ENCODE data around the gene PRMT2. TPM values are rescaled to one million over a fixed set of nuclear protein-coding genes. Genes with fewer than 3 reads are reported as not detected.

PRMT2 gene
- total and polyA plus RNA-seq, 2 experiments from 2014 or later, result 51.9 to 56.9 TPM

GRCh38 chr21:46662367-46662654, 26.8 kb downstream of the PRMT2 start:
- Histone ChIP-seq H3F3A (replicated peaks; ENCODE audit: low read depth) (no peaks in the 10 kb centered on the region), H3K4me1 (ENCODE audit: insufficient read depth) (no peaks in the 10 kb centered on the region), H3K36me3 (ENCODE audit: insufficient read depth) (no peaks in the 10 kb centered on the region), H3K27ac (ENCODE audit: low read depth) (no peak overlapping the region), H4K20me1 (replicated peaks; ENCODE audit: insufficient read depth) (peaks cover 4% of the 10 kb centered on the region; the same call in 1 of the 2 replicates), H3K4me3 (no peak overlapping the region), H3K27me3 (ENCODE audit: insufficient read depth) (peaks cover 5% of the 10 kb centered on the region; the same call in 1 of the 2 replicates), H3K9me2 (ENCODE audit: insufficient read depth) (no peaks in the 10 kb centered on the region), H3K79me2 (replicated peaks; ENCODE audit: insufficient read depth) (no peaks in the 10 kb centered on the region), H3K4me2 (no peak overlapping the region), H2AFZ (no peak overlapping the region)
- DNase-seq (ENCODE audit: low spot score), result no peak
- Mint-ChIP-seq H3K9me3 (no peaks in the 10 kb centered on the region), H3K4me3 (no peak overlapping the region), H3K36me3 (ENCODE audit: low read depth) (no peaks in the 10 kb centered on the region; the same call in 2 of the 3 replicates), H3K27me3 (ENCODE audit: insufficient read depth, low read depth, poor library complexity) (peaks cover 9% of the 10 kb centered on the region), H3K4me1 (0 out of 3 replicates have a peak, but pooled peaks cover 2% of the 10 kb centered on the region), H3K27ac (no peak overlapping the region)
- TF ChIP-seq POLR2AphosphoS5 (IDR thresholded peaks at IDR 0.05; ENCODE audit: low read depth) (no peak), EZH2 (IDR thresholded peaks at IDR 0.05; ENCODE audit: low read depth, unreplicated experiment) (no peak), CTCF (conservative IDR thresholded peaks at IDR 0.05; ENCODE audit: low read depth in 2 of 2) (no peak), REST (IDR thresholded peaks at IDR 0.05; ENCODE audit: unreplicated experiment) (no peak), JUNB (IDR thresholded peaks at IDR 0.05; ENCODE audit: unreplicated experiment) (no peak), ETS1 (IDR thresholded peaks at IDR 0.05) (no peak), STAT1 (IDR thresholded peaks at IDR 0.05; ENCODE audit: unreplicated experiment) (no peak), EZH2phosphoT487 (IDR thresholded peaks at IDR 0.05; ENCODE audit: unreplicated experiment) (no peak), ZNF331 (CRISPR knock-in tag; IDR thresholded peaks at IDR 0.05; ENCODE audit: low read depth) (no peak), NANOG (IDR thresholded peaks at IDR 0.05; ENCODE audit: borderline replicate concordance) (no peak), CREB1 (CRISPR knock-in tag; IDR thresholded peaks at IDR 0.05; ENCODE audit: low read depth) (no peak), ZNF114 (CRISPR knock-in tag; IDR thresholded peaks at IDR 0.05) (no peak)
- TF ChIP-seq, protein P1, sequence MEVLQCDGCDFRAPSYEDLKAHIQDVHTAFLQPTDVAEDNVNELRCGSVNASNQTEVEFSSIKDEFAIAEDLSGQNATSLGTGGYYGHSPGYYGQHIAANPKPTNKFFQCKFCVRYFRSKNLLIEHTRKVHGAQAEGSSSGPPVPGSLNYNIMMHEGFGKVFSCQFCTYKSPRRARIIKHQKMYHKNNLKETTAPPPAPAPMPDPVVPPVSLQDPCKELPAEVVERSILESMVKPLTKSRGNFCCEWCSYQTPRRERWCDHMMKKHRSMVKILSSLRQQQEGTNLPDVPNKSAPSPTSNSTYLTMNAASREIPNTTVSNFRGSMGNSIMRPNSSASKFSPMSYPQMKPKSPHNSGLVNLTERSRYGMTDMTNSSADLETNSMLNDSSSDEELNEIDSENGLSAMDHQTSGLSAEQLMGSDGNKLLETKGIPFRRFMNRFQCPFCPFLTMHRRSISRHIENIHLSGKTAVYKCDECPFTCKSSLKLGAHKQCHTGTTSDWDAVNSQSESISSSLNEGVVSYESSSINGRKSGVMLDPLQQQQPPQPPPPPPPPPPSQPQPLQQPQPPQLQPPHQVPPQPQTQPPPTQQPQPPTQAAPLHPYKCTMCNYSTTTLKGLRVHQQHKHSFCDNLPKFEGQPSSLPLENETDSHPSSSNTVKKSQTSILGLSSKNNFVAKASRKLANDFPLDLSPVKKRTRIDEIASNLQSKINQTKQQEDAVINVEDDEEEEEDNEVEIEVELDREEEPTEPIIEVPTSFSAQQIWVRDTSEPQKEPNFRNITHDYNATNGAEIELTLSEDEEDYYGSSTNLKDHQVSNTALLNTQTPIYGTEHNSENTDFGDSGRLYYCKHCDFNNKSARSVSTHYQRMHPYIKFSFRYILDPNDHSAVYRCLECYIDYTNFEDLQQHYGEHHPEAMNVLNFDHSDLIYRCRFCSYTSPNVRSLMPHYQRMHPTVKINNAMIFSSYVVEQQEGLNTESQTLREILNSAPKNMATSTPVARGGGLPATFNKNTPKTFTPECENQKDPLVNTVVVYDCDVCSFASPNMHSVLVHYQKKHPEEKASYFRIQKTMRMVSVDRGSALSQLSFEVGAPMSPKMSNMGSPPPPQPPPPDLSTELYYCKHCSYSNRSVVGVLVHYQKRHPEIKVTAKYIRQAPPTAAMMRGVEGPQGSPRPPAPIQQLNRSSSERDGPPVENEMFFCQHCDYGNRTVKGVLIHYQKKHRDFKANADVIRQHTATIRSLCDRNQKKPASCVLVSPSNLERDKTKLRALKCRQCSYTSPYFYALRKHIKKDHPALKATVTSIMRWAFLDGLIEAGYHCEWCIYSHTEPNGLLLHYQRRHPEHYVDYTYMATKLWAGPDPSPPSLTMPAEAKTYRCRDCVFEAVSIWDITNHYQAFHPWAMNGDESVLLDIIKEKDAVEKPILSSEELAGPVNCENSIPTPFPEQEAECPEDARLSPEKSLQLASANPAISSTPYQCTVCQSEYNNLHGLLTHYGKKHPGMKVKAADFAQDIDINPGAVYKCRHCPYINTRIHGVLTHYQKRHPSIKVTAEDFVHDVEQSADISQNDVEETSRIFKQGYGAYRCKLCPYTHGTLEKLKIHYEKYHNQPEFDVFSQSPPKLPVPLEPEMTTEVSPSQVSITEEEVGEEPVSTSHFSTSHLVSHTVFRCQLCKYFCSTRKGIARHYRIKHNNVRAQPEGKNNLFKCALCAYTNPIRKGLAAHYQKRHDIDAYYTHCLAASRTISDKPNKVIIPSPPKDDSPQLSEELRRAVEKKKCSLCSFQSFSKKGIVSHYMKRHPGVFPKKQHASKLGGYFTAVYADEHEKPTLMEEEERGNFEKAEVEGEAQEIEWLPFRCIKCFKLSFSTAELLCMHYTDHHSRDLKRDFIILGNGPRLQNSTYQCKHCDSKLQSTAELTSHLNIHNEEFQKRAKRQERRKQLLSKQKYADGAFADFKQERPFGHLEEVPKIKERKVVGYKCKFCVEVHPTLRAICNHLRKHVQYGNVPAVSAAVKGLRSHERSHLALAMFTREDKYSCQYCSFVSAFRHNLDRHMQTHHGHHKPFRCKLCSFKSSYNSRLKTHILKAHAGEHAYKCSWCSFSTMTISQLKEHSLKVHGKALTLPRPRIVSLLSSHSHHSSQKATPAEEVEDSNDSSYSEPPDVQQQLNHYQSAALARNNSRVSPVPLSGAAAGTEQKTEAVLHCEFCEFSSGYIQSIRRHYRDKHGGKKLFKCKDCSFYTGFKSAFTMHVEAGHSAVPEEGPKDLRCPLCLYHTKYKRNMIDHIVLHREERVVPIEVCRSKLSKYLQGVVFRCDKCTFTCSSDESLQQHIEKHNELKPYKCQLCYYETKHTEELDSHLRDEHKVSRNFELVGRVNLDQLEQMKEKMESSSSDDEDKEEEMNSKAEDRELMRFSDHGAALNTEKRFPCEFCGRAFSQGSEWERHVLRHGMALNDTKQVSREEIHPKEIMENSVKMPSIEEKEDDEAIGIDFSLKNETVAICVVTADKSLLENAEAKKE (CRISPR knock-in tag; IDR thresholded peaks at IDR 0.05), result no peak
- no peak for ATAC-seq

Measured in GM23338 (cell line).